MV-4-11 (cell line): ENCODE results near the gene ERICH6B.

Source experiments
- DNase-seq: peaks from one replicate; lab custom pipeline; 2025; lab: John Stamatoyannopoulos, UW

The ERICH6B gene

GRCh38 chr13:45500492-45501174 is 114.9 kb downstream of the ERICH6B start:
- peak; percentile 75 for DNase-seq

DNA sequence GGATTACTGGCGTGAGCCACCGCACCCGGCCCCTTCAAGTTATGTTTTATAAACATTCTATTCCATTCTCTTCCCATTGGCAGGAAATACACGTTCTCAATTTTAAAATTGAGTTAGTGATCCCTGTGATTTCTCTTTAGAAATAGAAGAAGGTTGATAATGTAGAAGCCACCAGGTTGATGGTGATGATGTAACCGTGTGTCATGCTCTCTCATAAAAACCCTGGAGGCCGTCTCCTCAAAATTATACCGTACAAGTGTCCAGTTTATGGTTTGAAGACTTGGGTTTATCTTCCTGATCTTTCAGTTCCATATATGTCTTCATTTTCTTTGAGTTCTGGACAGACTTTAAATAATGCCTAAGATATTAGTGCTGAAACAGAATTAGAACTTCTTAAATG is 118.6 kb downstream of the ERICH6B start:
- DNase-seq, result no peak

DNA sequence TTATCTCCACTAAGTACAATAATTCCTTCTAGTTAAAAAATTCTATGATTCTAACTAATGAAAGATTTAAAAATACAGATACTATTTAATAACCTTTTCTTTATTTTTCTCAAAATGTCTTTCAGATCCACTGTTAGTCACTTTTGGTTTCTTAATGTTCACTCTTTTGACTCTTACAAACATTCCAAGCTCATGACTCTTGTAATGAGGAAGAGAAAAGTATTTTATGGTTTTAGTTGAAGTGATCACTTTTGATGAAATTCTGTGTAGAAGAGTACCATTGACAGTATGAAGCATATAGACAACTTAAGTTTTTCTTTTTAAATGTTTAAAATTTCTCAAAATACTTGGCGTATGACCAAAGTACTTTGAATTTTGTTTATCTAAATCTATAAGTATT is 123.0 kb downstream of the ERICH6B start:
- DNase-seq, result no peak
